ENCODE measurements around the gene ZNF644.

ZNF644 gene

DNA sequence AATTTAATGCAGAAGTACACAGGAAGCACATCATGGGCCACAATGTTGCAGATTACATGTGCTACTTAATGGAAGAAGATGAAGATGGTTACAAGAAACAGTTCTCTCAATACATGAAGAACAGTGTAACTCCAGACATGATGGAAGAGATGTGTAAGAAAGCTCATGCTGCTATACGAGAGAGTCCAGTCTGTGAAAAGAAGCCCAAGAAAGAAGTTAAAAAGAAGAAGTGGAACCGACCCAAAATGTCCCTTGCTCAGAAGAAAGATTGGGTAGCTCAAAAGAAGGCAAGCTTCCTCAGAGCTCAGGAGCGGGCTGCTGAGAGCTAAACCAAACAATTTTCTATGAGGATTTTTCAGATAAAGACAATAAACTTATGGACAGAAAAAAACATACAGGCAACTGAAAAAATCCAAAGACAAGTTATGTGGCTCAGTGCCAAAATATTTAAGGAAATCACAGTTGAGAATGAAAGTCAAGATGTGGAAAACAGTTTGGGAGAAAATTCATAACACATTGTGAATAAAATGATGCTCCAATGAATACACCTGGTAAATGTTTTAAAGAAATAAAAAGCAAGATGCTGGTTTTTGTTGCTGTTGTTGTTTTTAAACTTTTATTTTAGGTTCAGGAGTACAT is 2.8 kb upstream of the ZNF644 start:
- no peaks in the 10 kb centered on the region for H3K27me3 ChIP-seq (ENCODE audit: control insufficient read depth in 2 of 2, insufficient read depth in 2 of 2, low read length in 2 of 2)
- no peaks in the 10 kb centered on the region for H3K36me3 ChIP-seq (ENCODE audit: control insufficient read depth in 2 of 2, insufficient read depth in 2 of 2, low read length in 2 of 2)
- no peak overlapping the region for H3K4me3 ChIP-seq (ENCODE audit: low read length in 2 of 2)
- no peaks in the 10 kb centered on the region for H3K9me3 ChIP-seq (ENCODE audit: control insufficient read depth in 2 of 2, low read length in 2 of 2)
- no peak overlapping the region for H3K9ac ChIP-seq (ENCODE audit: low read depth in 1 of 2, low read length in 2 of 2)
- peaks cover 18 to 22% of the 10 kb centered on the region in 2 donors for H3K4me1 ChIP-seq (ENCODE audit: control insufficient read depth in 2 of 2, insufficient read depth in 2 of 2, low read length in 2 of 2)
- H3K27ac ChIP-seq (ENCODE audit: low read depth in 2 of 2, low read length in 2 of 2): no peak overlapping the region

DNA sequence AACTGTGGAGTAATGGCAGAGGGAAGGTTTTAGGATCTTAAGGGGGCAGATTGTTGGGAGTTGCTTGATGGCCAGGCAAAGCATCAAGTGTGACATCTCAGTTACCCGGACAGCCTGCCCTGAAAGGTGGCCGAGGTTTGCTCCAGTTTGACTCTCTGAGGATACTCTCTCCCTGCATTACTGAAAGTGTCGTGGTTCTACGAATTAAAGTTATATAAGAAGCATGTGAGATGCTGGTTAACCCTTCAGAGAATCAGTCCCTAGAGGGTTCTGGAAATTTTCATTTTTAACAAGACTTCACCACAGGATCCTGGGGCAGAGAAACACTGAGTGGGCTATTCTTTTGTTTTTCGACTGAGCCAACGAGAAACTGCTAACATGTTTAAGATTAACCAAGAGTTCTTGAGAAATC is 689 bp upstream of the ZNF644 start:
- H3K36me3 ChIP-seq (ENCODE audit: control insufficient read depth in 2 of 2, insufficient read depth in 2 of 2, low read length in 2 of 2): no peaks in the 10 kb centered on the region
- peak overlapping the region; percentile 99 for H3K27ac ChIP-seq (ENCODE audit: low read depth in 2 of 2, low read length in 2 of 2)
- peaks cover 20 to 22% of the 10 kb centered on the region in 2 donors for H3K4me1 ChIP-seq (ENCODE audit: control insufficient read depth in 2 of 2, insufficient read depth in 2 of 2, low read length in 2 of 2)
- peak overlapping the region; percentile 92 to 93 for H3K4me3 ChIP-seq (ENCODE audit: low read length in 2 of 2)
- peak overlapping the region; percentile 97 to 98 for H3K9ac ChIP-seq (ENCODE audit: low read depth in 1 of 2, low read length in 2 of 2)
- no peaks in the 10 kb centered on the region for H3K27me3 ChIP-seq (ENCODE audit: control insufficient read depth in 2 of 2, insufficient read depth in 2 of 2, low read length in 2 of 2)
- H3K9me3 ChIP-seq (ENCODE audit: control insufficient read depth in 2 of 2, low read length in 2 of 2): no peaks in the 10 kb centered on the region

DNA sequence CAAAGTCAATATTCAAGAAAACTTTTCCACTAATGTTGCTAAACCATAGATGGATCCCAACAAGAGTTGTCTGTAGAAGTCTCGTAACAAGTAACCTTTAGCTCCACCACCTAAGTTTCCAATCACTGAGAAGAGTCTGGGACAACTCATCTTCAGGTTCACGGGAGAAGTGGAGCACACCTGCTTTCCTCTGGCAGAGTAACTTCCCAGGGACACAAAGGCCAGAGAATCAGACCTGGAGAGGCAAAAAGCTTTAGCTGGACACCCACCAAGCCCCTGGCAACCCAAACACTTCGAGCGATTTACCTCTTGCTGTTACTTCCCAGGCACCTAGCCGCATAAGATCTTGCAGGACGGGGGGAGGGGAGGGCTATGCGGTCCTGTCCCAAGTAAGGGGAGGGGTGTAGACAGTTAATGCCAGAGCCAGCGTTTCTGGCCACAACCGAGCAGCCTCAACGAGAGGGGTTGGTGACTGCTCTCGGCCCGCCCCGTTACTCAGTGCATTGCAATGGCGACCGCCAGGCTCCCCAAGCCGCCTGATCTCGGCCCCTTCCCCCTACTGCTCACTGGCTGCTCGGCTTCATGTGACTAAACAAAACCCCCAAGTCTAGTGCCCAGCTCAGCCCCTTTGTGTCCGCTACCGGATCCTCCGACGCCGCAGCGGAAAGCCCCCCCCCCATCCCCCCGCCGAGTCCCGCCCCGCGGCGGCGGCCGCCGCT is 709 bp downstream of the ZNF644 start:
- Histone ChIP-seq H3K9me3 (ENCODE audit: control insufficient read depth in 2 of 2, low read length in 2 of 2) (no peaks in the 10 kb centered on the region), H3K9ac (ENCODE audit: low read depth in 1 of 2, low read length in 2 of 2) (peak overlapping the region; percentile 86 to 98), H3K36me3 (ENCODE audit: control insufficient read depth in 2 of 2, insufficient read depth in 2 of 2, low read length in 2 of 2) (no peaks in the 10 kb centered on the region), H3K27me3 (ENCODE audit: control insufficient read depth in 2 of 2, insufficient read depth in 2 of 2, low read length in 2 of 2) (no peaks in the 10 kb centered on the region), H3K4me3 (ENCODE audit: low read length in 2 of 2) (peak overlapping the region; percentile 92 to 93), H3K4me1 (ENCODE audit: control insufficient read depth in 2 of 2, insufficient read depth in 2 of 2, low read length in 2 of 2) (peaks cover 20 to 27% of the 10 kb centered on the region in 2 donors), H3K27ac (ENCODE audit: low read depth in 2 of 2, low read length in 2 of 2) (peak overlapping the region; percentile 99)

DNA sequence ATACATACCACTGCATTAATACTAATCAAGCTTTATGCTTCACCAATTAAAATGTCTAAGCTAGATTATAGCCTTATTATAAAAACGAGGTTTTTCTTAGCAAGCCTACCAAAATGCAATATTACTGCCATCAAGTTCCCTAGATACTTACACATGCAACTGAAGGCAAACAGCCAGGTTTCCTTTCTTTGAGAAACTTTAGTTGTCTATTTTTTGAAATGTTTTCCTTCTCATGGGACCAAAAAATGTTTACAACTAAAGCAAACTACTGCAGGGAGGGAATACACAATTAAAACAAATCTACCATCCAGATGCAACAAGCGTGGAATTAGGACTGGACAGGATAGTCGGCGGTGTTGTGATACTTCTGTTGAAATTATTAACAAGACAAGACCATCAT is 1.3 kb downstream of the ZNF644 start:
- Histone ChIP-seq H3K4me1 (ENCODE audit: control insufficient read depth in 2 of 2, insufficient read depth in 2 of 2, low read length in 2 of 2) (peaks cover 23 to 33% of the 10 kb centered on the region in 2 donors), H3K4me3 (ENCODE audit: low read length in 2 of 2) (peak overlapping the region; percentile 92 to 93), H3K27ac (ENCODE audit: low read depth in 2 of 2, low read length in 2 of 2) (peak overlapping the region in 1 of 2 donors; percentile 99), H3K27me3 (ENCODE audit: control insufficient read depth in 2 of 2, insufficient read depth in 2 of 2, low read length in 2 of 2) (no peaks in the 10 kb centered on the region), H3K9ac (ENCODE audit: low read depth in 1 of 2, low read length in 2 of 2) (peak overlapping the region; percentile 41 to 86), H3K36me3 (ENCODE audit: control insufficient read depth in 2 of 2, insufficient read depth in 2 of 2, low read length in 2 of 2) (no peaks in the 10 kb centered on the region), H3K9me3 (ENCODE audit: control insufficient read depth in 2 of 2, low read length in 2 of 2) (no peaks in the 10 kb centered on the region)

DNA sequence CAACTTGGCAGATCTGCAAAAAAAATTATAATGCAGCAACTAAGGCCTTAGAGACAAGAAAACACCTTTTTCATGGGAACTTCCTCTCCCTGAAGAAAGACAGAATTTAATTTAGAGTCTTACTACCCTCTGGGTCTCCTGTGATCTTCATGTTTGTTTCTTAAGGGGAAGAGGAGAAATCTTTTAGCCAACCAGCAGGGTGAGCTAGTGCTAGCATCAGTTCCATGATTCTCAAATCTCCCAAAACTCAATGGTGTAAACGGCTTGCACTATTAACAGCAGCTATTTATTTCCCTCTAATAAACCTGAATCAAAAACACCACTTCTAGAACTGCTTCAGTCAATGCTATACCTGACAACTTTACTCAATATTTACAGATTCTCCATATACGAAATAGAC is 3.8 kb downstream of the ZNF644 start:
- H3K36me3 ChIP-seq (ENCODE audit: control insufficient read depth in 2 of 2, insufficient read depth in 2 of 2, low read length in 2 of 2): no peaks in the 10 kb centered on the region
- no peak overlapping the region for H3K27ac ChIP-seq (ENCODE audit: low read depth in 2 of 2, low read length in 2 of 2)
- no peak overlapping the region for H3K9ac ChIP-seq (ENCODE audit: low read depth in 1 of 2, low read length in 2 of 2)
- H3K27me3 ChIP-seq (ENCODE audit: control insufficient read depth in 2 of 2, insufficient read depth in 2 of 2, low read length in 2 of 2): no peaks in the 10 kb centered on the region
- peaks cover 23 to 36% of the 10 kb centered on the region in 2 donors for H3K4me1 ChIP-seq (ENCODE audit: control insufficient read depth in 2 of 2, insufficient read depth in 2 of 2, low read length in 2 of 2)
- H3K9me3 ChIP-seq (ENCODE audit: control insufficient read depth in 2 of 2, low read length in 2 of 2): no peaks in the 10 kb centered on the region
- no peak overlapping the region for H3K4me3 ChIP-seq (ENCODE audit: low read length in 2 of 2)

DNA sequence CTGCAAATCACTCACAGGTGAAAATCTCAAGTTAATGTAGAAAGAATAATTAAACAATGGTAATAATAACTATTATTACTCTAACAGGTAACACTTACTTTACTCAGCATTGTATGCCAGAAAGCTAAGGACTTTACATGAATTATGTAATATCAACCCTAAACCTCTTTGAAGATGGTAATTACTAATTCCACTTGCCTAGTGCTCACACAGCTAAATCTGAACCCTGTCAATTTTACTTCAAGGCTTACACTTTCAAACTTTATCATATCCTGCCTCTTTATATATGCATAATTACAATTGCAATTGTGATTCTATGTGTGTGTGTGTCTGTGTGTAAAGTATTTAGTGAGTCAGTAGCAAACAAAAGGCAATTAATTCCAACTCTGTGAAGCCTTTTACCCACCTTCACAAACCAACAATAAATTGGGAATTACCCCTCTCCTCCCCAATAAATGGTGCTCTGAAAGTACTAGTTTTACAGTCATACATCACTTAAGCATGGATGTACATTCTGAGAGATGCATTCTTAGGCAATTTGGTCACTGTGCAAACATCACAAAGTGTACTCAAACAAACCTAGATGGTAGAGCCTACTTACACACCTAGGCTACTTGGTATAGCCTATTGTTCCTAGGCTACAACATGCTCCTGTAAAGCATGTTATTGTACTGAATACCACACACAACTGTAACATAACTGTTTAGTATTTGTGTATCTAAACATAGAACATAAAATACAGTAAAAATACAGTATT is 5.9 kb downstream of the ZNF644 start:
- Histone ChIP-seq H3K36me3 (ENCODE audit: control insufficient read depth in 2 of 2, insufficient read depth in 2 of 2, low read length in 2 of 2) (no peaks in the 10 kb centered on the region), H3K9me3 (ENCODE audit: control insufficient read depth in 2 of 2, low read length in 2 of 2) (no peaks in the 10 kb centered on the region), H3K27me3 (ENCODE audit: control insufficient read depth in 2 of 2, insufficient read depth in 2 of 2, low read length in 2 of 2) (no peaks in the 10 kb centered on the region), H3K9ac (ENCODE audit: low read depth in 1 of 2, low read length in 2 of 2) (no peak overlapping the region), H3K27ac (ENCODE audit: low read depth in 2 of 2, low read length in 2 of 2) (no peak overlapping the region), H3K4me3 (ENCODE audit: low read length in 2 of 2) (no peak overlapping the region), H3K4me1 (ENCODE audit: control insufficient read depth in 2 of 2, insufficient read depth in 2 of 2, low read length in 2 of 2) (peaks cover 16 to 33% of the 10 kb centered on the region in 2 donors)

DNA sequence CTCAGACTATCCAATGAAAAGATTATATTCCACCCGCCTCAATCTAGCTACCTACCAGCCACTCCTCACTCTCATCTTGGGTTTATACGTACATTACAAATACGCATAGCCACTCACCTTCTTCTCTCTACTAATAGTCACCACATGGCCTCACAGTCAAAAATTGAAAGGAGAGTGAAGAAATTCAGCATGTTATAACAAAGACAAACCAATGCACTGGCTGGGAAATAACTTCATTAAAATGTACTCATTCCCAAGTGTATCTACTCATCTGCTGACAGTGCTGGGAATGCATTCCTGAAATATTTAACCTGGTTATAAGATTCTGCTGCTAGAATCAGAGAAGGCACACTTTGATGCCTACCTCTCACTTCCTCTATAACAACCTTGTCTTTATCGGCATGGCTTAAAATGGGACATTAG is 6.5 kb downstream of the ZNF644 start:
- Histone ChIP-seq H3K36me3 (ENCODE audit: control insufficient read depth in 2 of 2, insufficient read depth in 2 of 2, low read length in 2 of 2) (no peaks in the 10 kb centered on the region), H3K27me3 (ENCODE audit: control insufficient read depth in 2 of 2, insufficient read depth in 2 of 2, low read length in 2 of 2) (no peaks in the 10 kb centered on the region), H3K4me3 (ENCODE audit: low read length in 2 of 2) (no peak overlapping the region), H3K9me3 (ENCODE audit: control insufficient read depth in 2 of 2, low read length in 2 of 2) (no peaks in the 10 kb centered on the region), H3K27ac (ENCODE audit: low read depth in 2 of 2, low read length in 2 of 2) (no peak overlapping the region), H3K9ac (ENCODE audit: low read depth in 1 of 2, low read length in 2 of 2) (no peak overlapping the region), H3K4me1 (ENCODE audit: control insufficient read depth in 2 of 2, insufficient read depth in 2 of 2, low read length in 2 of 2) (peaks cover 10 to 27% of the 10 kb centered on the region in 2 donors)

DNA sequence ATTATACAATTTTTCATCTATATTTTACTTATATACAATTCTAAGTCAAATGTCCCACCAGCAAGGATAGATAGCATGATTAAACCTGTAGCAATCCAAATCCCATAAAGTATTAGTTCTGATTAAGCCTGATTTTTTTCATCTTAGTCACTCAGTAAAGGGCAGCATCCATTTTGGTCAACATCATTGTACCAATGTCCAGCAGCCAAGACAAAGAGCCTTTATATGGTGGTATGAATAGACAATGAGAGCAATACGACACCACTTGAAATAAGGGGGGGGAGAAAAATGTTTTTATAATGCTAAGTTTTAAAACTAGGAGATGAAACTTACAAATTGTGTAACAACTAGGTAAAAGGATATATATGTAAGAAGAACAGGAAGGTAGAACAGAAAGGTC is 7.4 kb downstream of the ZNF644 start:
- Histone ChIP-seq H3K36me3 (ENCODE audit: control insufficient read depth in 2 of 2, insufficient read depth in 2 of 2, low read length in 2 of 2) (no peaks in the 10 kb centered on the region), H3K27ac (ENCODE audit: low read depth in 2 of 2, low read length in 2 of 2) (no peak overlapping the region), H3K9me3 (ENCODE audit: control insufficient read depth in 2 of 2, low read length in 2 of 2) (no peaks in the 10 kb centered on the region), H3K27me3 (ENCODE audit: control insufficient read depth in 2 of 2, insufficient read depth in 2 of 2, low read length in 2 of 2) (no peaks in the 10 kb centered on the region), H3K4me3 (ENCODE audit: low read length in 2 of 2) (no peak overlapping the region), H3K4me1 (ENCODE audit: control insufficient read depth in 2 of 2, insufficient read depth in 2 of 2, low read length in 2 of 2) (peaks cover 4 to 19% of the 10 kb centered on the region in 2 donors), H3K9ac (ENCODE audit: low read depth in 1 of 2, low read length in 2 of 2) (no peak overlapping the region)

DNA sequence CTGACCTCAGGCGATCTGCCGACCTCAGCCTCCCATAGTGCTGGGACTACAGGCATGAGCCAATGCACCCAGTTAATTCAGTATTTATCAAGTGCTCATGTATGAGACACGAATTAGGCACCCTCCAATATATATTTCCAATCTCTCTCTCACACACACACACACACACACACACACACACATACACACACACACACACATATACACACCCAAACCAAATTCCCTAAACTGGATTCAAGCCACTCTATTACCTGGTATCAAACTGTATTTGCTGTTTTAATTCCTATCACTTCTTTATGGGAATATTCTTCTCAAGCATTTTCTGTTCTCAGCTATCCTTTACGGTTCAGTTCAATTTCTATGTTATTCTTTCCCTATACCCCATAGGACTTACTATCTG is 8.5 kb downstream of the ZNF644 start:
- Histone ChIP-seq H3K4me3 (ENCODE audit: low read length in 2 of 2) (no peak overlapping the region), H3K4me1 (ENCODE audit: control insufficient read depth in 2 of 2, insufficient read depth in 2 of 2, low read length in 2 of 2) (peaks cover 3 to 19% of the 10 kb centered on the region in 2 donors), H3K9ac (ENCODE audit: low read depth in 1 of 2, low read length in 2 of 2) (no peak overlapping the region)

DNA sequence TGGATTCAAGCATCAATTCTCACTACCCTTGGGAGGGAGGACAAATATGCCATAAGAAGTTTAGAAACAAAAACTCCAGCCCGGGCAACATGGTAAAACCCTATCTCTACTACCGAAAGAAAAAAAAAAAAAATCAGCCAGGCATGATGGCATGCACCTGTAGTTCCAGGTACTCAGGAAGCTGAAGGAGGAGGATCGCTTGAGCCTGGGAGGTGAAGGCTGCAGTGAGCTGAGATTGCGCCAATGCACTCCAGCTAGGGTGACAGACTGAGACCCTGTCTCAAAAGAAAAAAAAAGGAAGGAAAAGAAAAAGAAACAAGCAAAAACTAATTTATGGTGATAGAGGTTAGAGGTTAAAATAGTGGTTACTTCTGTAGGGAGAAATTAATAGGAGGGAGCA is 9.6 kb downstream of the ZNF644 start:
- no peak overlapping the region for H3K27ac ChIP-seq (ENCODE audit: low read depth in 2 of 2, low read length in 2 of 2)
- H3K4me3 ChIP-seq (ENCODE audit: low read length in 2 of 2): no peak overlapping the region
- no peak overlapping the region for H3K9ac ChIP-seq (ENCODE audit: low read depth in 1 of 2, low read length in 2 of 2)
- no peaks in the 10 kb centered on the region for H3K27me3 ChIP-seq (ENCODE audit: control insufficient read depth in 2 of 2, insufficient read depth in 2 of 2, low read length in 2 of 2)
- H3K9me3 ChIP-seq (ENCODE audit: control insufficient read depth in 2 of 2, low read length in 2 of 2): no peaks in the 10 kb centered on the region
- no peaks in the 10 kb centered on the region for H3K36me3 ChIP-seq (ENCODE audit: control insufficient read depth in 2 of 2, insufficient read depth in 2 of 2, low read length in 2 of 2)
- peaks cover 3 to 18% of the 10 kb centered on the region in 2 donors for H3K4me1 ChIP-seq (ENCODE audit: control insufficient read depth in 2 of 2, insufficient read depth in 2 of 2, low read length in 2 of 2)

More for the DNA sequence above, 8.5 kb downstream of the ZNF644 start:
- no peaks in the 10 kb centered on the region for H3K27me3 ChIP-seq (ENCODE audit: control insufficient read depth in 2 of 2, insufficient read depth in 2 of 2, low read length in 2 of 2)
- H3K9me3 ChIP-seq (ENCODE audit: control insufficient read depth in 2 of 2, low read length in 2 of 2): no peaks in the 10 kb centered on the region
- H3K36me3 ChIP-seq (ENCODE audit: control insufficient read depth in 2 of 2, insufficient read depth in 2 of 2, low read length in 2 of 2): no peaks in the 10 kb centered on the region
- no peak overlapping the region for H3K27ac ChIP-seq (ENCODE audit: low read depth in 2 of 2, low read length in 2 of 2)
